ENCODE data around the gene SH3RF3. TPM values are rescaled to one million over a fixed set of nuclear protein-coding genes. Genes with fewer than 3 reads are reported as not detected.

SH3RF3 gene
- total RNA-seq, 2 experiments from 2014 or later, result 1.9 to 2.3 TPM

DNA sequence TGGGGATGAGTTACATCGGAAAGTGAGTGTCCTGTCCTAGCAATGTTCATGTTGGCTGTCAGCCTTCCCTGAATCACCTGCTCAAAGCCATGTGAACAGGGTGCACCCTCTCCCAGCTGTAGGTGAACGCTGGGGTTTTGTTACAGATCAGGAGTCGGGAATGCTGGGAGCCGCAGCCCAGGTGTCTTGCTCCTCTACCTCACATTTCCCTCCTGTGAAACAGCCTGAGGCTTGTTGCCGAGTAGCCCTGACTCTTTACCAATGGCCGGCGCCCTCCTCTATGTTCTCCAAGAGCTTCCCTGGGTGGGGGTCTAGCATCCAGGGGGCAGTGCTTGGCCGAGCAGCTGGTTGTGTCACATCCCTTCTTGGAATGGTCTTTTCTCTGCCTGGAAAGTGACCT, 164.7 kb downstream of the SH3RF3 start:
- intact Hi-C loops (cut with micrococcal nuclease), result no loop called here
- CTCF ChIA-PET, result interaction anchor here (1.1 kb wide), 1 partner anchor 365 kb away, joined by 4 read pairs; no protein-coding TSS in a partner anchor
- no peaks in the 10 kb centered on the region for H3K27me3 Mint-ChIP-seq
- no peaks in the 10 kb centered on the region for H3K36me3 Mint-ChIP-seq (ENCODE audit: low read depth)
- no peaks in the 10 kb centered on the region for H3K4me1 Mint-ChIP-seq (ENCODE audit: low read depth)
- no peaks in the 10 kb centered on the region for H3K9me3 Mint-ChIP-seq
- POLR2A ChIA-PET, result no interaction called here
- TF ChIP-seq, protein P1, sequence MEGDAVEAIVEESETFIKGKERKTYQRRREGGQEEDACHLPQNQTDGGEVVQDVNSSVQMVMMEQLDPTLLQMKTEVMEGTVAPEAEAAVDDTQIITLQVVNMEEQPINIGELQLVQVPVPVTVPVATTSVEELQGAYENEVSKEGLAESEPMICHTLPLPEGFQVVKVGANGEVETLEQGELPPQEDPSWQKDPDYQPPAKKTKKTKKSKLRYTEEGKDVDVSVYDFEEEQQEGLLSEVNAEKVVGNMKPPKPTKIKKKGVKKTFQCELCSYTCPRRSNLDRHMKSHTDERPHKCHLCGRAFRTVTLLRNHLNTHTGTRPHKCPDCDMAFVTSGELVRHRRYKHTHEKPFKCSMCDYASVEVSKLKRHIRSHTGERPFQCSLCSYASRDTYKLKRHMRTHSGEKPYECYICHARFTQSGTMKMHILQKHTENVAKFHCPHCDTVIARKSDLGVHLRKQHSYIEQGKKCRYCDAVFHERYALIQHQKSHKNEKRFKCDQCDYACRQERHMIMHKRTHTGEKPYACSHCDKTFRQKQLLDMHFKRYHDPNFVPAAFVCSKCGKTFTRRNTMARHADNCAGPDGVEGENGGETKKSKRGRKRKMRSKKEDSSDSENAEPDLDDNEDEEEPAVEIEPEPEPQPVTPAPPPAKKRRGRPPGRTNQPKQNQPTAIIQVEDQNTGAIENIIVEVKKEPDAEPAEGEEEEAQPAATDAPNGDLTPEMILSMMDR (IDR thresholded peaks at IDR 0.05), result no peak
- H3K4me3 Mint-ChIP-seq, result no peak overlapping the region
- no peak for ATAC-seq
- DNase-seq, result no peak
- H3K27ac Mint-ChIP-seq, result no peak overlapping the region

DNA sequence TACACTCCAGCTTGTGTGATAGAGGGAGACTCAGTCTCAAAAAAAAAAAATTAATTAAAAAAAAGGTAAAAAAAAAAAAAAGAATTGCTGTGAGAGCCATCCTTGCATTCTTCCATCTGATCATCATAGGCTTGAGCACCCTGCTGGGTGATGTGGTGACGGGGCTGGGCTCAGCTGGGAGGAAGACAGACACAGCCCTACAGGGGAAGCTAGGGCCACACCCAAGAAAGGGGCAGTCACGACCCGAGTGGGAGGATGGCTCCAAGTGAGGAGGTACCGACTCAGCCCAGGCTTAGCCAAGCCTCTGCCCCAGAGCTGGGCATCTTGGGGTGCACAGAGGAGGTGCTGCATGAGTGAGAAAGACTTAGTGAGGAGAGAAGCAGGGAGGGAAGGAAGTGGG, 165.5 kb downstream of the SH3RF3 start:
- intact Hi-C loops (cut with micrococcal nuclease), result no loop called here
- no peak overlapping the region for H3K4me3 Mint-ChIP-seq
- H3K4me1 Mint-ChIP-seq (ENCODE audit: low read depth), result peaks cover under 1% of the 10 kb centered on the region
- ChIA-PET POLR2A (no interaction called here), CTCF (interaction anchor here (1.1 kb wide), 1 partner anchor 366 kb away, joined by 4 read pairs; no protein-coding TSS in a partner anchor)
- H3K9me3 Mint-ChIP-seq, result no peaks in the 10 kb centered on the region
- DNase-seq, result no peak
- TF ChIP-seq, protein P1 (IDR thresholded peaks at IDR 0.05), result no peak
- no peak for ATAC-seq
- H3K27ac Mint-ChIP-seq, result no peak overlapping the region
- H3K27me3 Mint-ChIP-seq, result no peaks in the 10 kb centered on the region
- H3K36me3 Mint-ChIP-seq (ENCODE audit: low read depth), result no peaks in the 10 kb centered on the region

DNA sequence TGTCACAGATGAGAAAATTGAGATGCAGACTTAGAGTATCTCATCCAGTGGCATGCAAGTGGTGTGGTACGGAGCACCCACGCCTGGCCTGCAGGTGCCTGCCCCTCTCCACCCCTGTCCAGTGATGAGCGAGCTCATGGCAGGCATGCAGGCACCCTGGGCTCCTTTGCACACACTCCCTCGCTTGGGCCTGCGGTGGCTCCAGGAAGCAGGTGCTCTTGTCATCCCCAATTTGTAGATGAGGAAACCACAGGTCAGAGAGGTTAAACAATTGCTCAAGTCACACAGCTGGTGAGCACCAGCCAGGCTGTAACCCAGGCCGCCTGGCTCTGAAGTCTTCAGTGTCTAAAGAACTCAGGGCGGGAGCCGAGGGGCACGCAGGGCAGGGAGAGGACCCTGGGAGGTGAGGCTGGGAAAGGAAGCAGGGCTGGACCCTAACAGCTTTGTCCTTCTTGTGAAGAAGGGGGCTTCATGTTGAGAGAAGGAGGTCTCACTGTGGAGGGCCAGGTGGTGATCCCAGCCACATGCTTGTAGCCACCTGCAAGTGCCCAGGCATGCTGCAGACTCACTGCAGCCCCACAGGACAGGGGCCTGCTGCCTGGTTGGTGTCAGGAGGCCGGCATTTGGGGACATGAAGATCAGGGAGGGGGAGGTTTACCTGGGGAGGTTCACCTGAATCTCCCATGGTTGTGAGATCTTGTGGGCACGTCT, 166.2 kb downstream of the SH3RF3 start:
- H3K27ac Mint-ChIP-seq, result no peak overlapping the region
- peaks cover 5% of the 10 kb centered on the region for H3K4me1 Mint-ChIP-seq (ENCODE audit: low read depth)
- intact Hi-C loops (cut with micrococcal nuclease), result no loop called here
- DNase-seq, result no peak
- TF ChIP-seq, protein P1 (IDR thresholded peaks at IDR 0.05), result no peak
- no peak for ATAC-seq
- H3K9me3 Mint-ChIP-seq, result no peaks in the 10 kb centered on the region
- H3K36me3 Mint-ChIP-seq (ENCODE audit: low read depth), result no peaks in the 10 kb centered on the region
- ChIA-PET POLR2A (no interaction called here), CTCF (no interaction called here)
- H3K4me3 Mint-ChIP-seq, result no peak overlapping the region
- H3K27me3 Mint-ChIP-seq, result no peaks in the 10 kb centered on the region

DNA sequence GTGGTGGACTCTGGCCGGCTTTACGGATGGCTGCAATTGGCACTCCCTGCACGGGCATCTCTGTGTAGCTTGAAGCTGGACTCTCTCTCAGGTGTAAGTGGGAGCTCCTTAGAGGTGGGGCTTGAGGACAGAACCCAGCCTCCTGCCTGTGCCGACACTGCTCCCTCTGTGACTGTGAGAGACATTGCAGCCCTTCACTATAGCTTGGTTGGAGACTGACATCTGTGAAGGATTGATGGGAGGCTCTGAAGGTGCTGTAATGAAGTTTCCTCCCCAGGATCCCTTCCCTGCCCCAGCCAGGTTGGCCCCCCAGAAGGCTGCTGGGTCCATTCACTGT, 166.7 kb downstream of the SH3RF3 start:
- TF ChIP-seq, protein P1 (IDR thresholded peaks at IDR 0.05), result no peak
- no peaks in the 10 kb centered on the region for H3K36me3 Mint-ChIP-seq (ENCODE audit: low read depth)
- ChIA-PET CTCF (no interaction called here), POLR2A (no interaction called here)
- H3K4me3 Mint-ChIP-seq, result no peak overlapping the region
- ATAC-seq, result no peak
- peaks cover 5% of the 10 kb centered on the region for H3K4me1 Mint-ChIP-seq (ENCODE audit: low read depth)
- H3K27ac Mint-ChIP-seq, result no peak overlapping the region
- intact Hi-C loops (cut with micrococcal nuclease), result no loop called here
- H3K9me3 Mint-ChIP-seq, result no peaks in the 10 kb centered on the region
- H3K27me3 Mint-ChIP-seq, result no peaks in the 10 kb centered on the region
- no peak for DNase-seq

DNA sequence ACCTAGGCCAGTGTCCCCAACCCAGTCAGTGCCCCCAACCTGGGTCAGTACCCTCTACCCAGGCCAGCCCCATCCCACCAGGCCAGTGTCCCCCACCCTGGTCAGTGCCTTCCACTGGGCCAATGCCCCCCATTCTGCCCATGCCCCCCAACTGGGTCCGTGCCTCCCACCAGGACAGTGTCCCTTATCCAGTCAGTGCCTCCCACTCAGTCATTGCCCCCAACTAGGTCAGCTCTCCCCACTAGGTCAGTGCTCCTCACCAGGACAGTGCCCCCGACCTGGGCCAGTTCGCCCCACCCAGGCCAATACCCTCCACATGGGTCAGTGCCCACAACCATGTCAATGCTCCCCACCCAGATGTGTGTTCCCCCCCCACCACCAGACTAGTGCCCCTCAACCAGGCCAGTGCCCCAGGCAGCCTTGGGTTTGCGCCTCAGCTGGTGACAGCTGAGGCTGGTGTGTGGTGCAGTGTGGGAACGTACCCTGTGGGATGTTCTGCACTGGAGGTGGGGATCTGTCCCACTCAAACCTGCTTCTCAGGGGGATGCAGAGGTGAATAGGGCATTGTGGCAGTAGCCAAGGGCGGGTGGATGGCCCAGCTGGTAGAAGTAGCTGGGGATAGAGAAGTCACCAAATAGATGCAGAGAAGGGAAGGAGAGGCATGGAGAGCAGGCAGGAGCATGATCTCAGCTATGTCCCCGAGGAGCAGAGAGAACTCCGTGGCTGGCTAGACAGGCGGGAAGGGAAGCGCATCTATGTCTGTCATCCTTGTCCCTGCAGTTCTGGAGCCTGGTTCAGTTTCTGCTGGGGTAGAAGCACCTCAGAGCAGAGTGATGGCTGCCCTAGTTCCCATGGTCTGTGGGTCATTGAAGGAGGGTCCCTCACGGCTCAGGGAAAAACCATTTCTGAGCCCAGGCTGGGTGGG, 168.8 kb downstream of the SH3RF3 start:
- Mint-ChIP-seq H3K36me3 (ENCODE audit: low read depth) (no peaks in the 10 kb centered on the region), H3K27me3 (no peaks in the 10 kb centered on the region), H3K27ac (no peak overlapping the region), H3K4me1 (ENCODE audit: low read depth) (peaks cover 5% of the 10 kb centered on the region), H3K4me3 (no peak overlapping the region), H3K9me3 (no peaks in the 10 kb centered on the region)
- no peak for DNase-seq
- ATAC-seq, result no peak
- TF ChIP-seq, protein P1 (IDR thresholded peaks at IDR 0.05), result no peak
- intact Hi-C loops (cut with micrococcal nuclease), result no loop called here
- ChIA-PET POLR2A (no interaction called here), CTCF (no interaction called here)

Data from activated CD8-positive, alpha-beta T cell treated with anti-CD3 and anti-CD28 coated beads for 36 hours (primary cell).